HG02571 (cell line): Measurements from ENCODE around the gene RASAL2.

ENCODE experiments used
- ATAC-seq: cut with Tn5 transposase; IDR thresholded peaks from one replicate; pipeline ENCODE4 v1.9.1; 2021; ENCODE audit warnings: mild to moderate bottlenecking, moderate library complexity; ENCODE audit not compliant: unreplicated experiment

The RASAL2 gene

GRCh38 chr1:178528953-178529335, 435.0 kb downstream of the RASAL2 start:
- no peak for ATAC-seq

- no peak for ATAC-seq
Observed at GRCh38 chr1:178529364-178530036, 435.6 kb downstream of the RASAL2 start.

GRCh38 chr1:178530037-178530402, 436.1 kb downstream of the RASAL2 start:
- no peak for ATAC-seq

GRCh38 chr1:178530502-178530901, 436.6 kb downstream of the RASAL2 start:
- no peak for ATAC-seq

GRCh38 chr1:178531887-178532286, 438.0 kb downstream of the RASAL2 start:
- peak; percentile 25 for ATAC-seq

GRCh38 chr1:178532392-178532791, 438.5 kb downstream of the RASAL2 start:
- ATAC-seq, result peak; percentile 72

GRCh38 chr1:178533121-178533946, 439.4 kb downstream of the RASAL2 start:
- ATAC-seq, result no peak
